ENCODE results near the gene USP15.

USP15 gene

GRCh38 chr12:62217466-62218194 is 42.6 kb upstream of the USP15 start:
- no peak for TF ChIP-seq CTCF (IDR thresholded peaks at IDR 0.05)
- no peak overlapping the region for H3K4me2 ChIP-seq (ENCODE audit: low read length)
- H3K27me3 ChIP-seq (ENCODE audit: control insufficient read depth, insufficient read depth, low read length): no peaks in the 10 kb centered on the region
- no peak overlapping the region for H3K27ac ChIP-seq
- H3K4me1 ChIP-seq: peaks cover 9% of the 10 kb centered on the region
- no peaks in the 10 kb centered on the region for H3K9me3 ChIP-seq (ENCODE audit: control insufficient read depth, low read length)
- H3K36me3 ChIP-seq (ENCODE audit: control insufficient read depth, insufficient read depth, low read length): no peaks in the 10 kb centered on the region
- H3K9ac ChIP-seq: no peak overlapping the region
- no peak overlapping the region for H3K4me3 ChIP-seq (ENCODE audit: low read depth, low read length)
- H2AFZ ChIP-seq: no peak overlapping the region
- no peaks in the 10 kb centered on the region for H3K79me2 ChIP-seq

DNA sequence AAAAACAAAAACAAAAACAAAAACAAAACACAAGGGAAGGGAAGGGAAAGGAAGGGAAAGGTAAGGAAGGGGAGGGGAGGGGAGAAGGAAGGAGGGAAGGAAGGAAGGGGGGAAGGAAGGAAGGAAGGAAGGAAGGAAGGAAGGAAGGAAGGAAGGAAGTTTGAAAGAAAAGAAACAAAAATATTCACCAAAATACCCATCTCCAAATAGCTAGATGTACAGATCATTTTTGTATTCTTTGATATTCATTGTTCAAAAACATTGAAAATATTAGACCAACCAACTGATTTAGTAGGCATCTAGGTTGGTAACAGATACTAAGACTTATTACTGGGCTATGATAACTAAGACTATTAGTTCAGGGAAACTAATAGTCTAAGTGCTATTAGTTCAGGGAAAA is 39.1 kb upstream of the USP15 start:
- no peak overlapping the region for H3K27ac ChIP-seq
- no peak overlapping the region for H3K9ac ChIP-seq
- peaks cover under 1% of the 10 kb centered on the region for H3K4me1 ChIP-seq
- TF ChIP-seq CTCF (IDR thresholded peaks at IDR 0.05): no peak
- H3K79me2 ChIP-seq: no peaks in the 10 kb centered on the region
- no peak overlapping the region for H3K4me3 ChIP-seq (ENCODE audit: low read depth, low read length)
- H3K27me3 ChIP-seq (ENCODE audit: control insufficient read depth, insufficient read depth, low read length): no peaks in the 10 kb centered on the region
- H2AFZ ChIP-seq: no peak overlapping the region
- no peaks in the 10 kb centered on the region for H3K9me3 ChIP-seq (ENCODE audit: control insufficient read depth, low read length)
- H3K36me3 ChIP-seq (ENCODE audit: control insufficient read depth, insufficient read depth, low read length): no peaks in the 10 kb centered on the region
- H3K4me2 ChIP-seq (ENCODE audit: low read length): no peak overlapping the region

- Histone ChIP-seq H3K4me2 (ENCODE audit: low read length) (no peak overlapping the region), H3K79me2 (no peaks in the 10 kb centered on the region), H3K36me3 (ENCODE audit: control insufficient read depth, insufficient read depth, low read length) (no peaks in the 10 kb centered on the region), H3K4me3 (ENCODE audit: low read depth, low read length) (no peak overlapping the region), H2AFZ (no peak overlapping the region), H3K27me3 (ENCODE audit: control insufficient read depth, insufficient read depth, low read length) (no peaks in the 10 kb centered on the region), H3K9ac (no peak overlapping the region), H3K27ac (no peak overlapping the region), H3K9me3 (ENCODE audit: control insufficient read depth, low read length) (no peaks in the 10 kb centered on the region), H3K4me1 (no peaks in the 10 kb centered on the region)
- no peak for TF ChIP-seq CTCF (IDR thresholded peaks at IDR 0.05)
Observed at GRCh38 chr12:62224601-62225000, 35.6 kb upstream of the USP15 start.

GRCh38 chr12:62227091-62227490 is 33.1 kb upstream of the USP15 start:
- TF ChIP-seq CTCF (IDR thresholded peaks at IDR 0.05): no peak
- no peaks in the 10 kb centered on the region for H3K9me3 ChIP-seq (ENCODE audit: control insufficient read depth, low read length)

GRCh38 chr12:62230652-62231051 is 29.6 kb upstream of the USP15 start:
- no peak for TF ChIP-seq CTCF (IDR thresholded peaks at IDR 0.05)
- H3K4me2 ChIP-seq (ENCODE audit: low read length): no peak overlapping the region
- no peaks in the 10 kb centered on the region for H3K27me3 ChIP-seq (ENCODE audit: control insufficient read depth, insufficient read depth, low read length)
- no peak overlapping the region for H3K9ac ChIP-seq
- H2AFZ ChIP-seq: no peak overlapping the region
- H3K27ac ChIP-seq: no peak overlapping the region
- H3K36me3 ChIP-seq (ENCODE audit: control insufficient read depth, insufficient read depth, low read length): no peaks in the 10 kb centered on the region
- H3K79me2 ChIP-seq: no peaks in the 10 kb centered on the region
- H3K9me3 ChIP-seq (ENCODE audit: control insufficient read depth, low read length): no peaks in the 10 kb centered on the region
- H3K4me1 ChIP-seq: no peaks in the 10 kb centered on the region
- H3K4me3 ChIP-seq (ENCODE audit: low read depth, low read length): no peak overlapping the region

More at GRCh38 chr12:62227091-62227490, 33.1 kb upstream of the USP15 start:
- Histone ChIP-seq H3K79me2 (no peaks in the 10 kb centered on the region), H3K36me3 (ENCODE audit: control insufficient read depth, insufficient read depth, low read length) (no peaks in the 10 kb centered on the region), H3K27ac (no peak overlapping the region), H3K9ac (no peak overlapping the region), H3K4me2 (ENCODE audit: low read length) (no peak overlapping the region), H2AFZ (no peak overlapping the region), H3K4me1 (no peaks in the 10 kb centered on the region), H3K4me3 (ENCODE audit: low read depth, low read length) (no peak overlapping the region), H3K27me3 (ENCODE audit: control insufficient read depth, insufficient read depth, low read length) (no peaks in the 10 kb centered on the region)

Data from parathyroid adenoma (tissue), 2 donors.